CD8-positive, alpha-beta memory T cell (primary cell): Measurements from ENCODE around the gene S100A14. TPM values are rescaled to one million over a fixed set of nuclear protein-coding genes. Genes with fewer than 3 reads are reported as not detected.

Source experiments
- CTCF ChIA-PET: fragments of 350-600 bp; sonication (Branson Sonifier 250); formaldehyde crosslinking; loops from one replicate; lab custom pipeline; 2021; ENCODE audit warnings: antibody characterized with exemption; lab: Charles Lee
- POLR2A ChIA-PET: fragments of 350-600 bp; sonication (Branson Sonifier 250); formaldehyde crosslinking; loops from one replicate; lab custom pipeline; 2021; ENCODE audit warnings: antibody characterized with exemption; lab: Charles Lee
- DNase-seq, 5 donors: peaks; one replicate each; pipeline versions ENCODE4 v3.0.0 to v3.0.0-alpha.2; 2020 to 2022; ENCODE audit warnings: mixed read lengths in 1 of 5
- H3K27ac ChIP-seq: one replicate; pipeline ENCODE4 v1.7.0; 2013; ENCODE audit warnings: low read depth, mild to moderate bottlenecking, low read length, moderate library complexity
- H3K27me3 ChIP-seq: 2 replicates; pipeline ENCODE4 v1.7.0; 2013; ENCODE audit warnings: low read length, mild to moderate bottlenecking; ENCODE audit not compliant: insufficient read depth, poor library complexity, severe bottlenecking
- H3K36me3 ChIP-seq: 2 replicates; pipeline ENCODE4 v1.7.0; 2013; ENCODE audit warnings: mild to moderate bottlenecking, low read length, moderate library complexity; ENCODE audit not compliant: insufficient read depth
- H3K4me1 ChIP-seq: 2 replicates; pipeline ENCODE4 v1.7.0; 2013; ENCODE audit warnings: mild to moderate bottlenecking, low read length, moderate library complexity; ENCODE audit not compliant: insufficient read depth
- H3K4me3 ChIP-seq: 2 replicates; pipeline ENCODE4 v1.7.0; 2013; ENCODE audit warnings: mild to moderate bottlenecking, low read length
- H3K9me3 ChIP-seq: 2 replicates; pipeline ENCODE4 v1.7.0; 2013; ENCODE audit warnings: mild to moderate bottlenecking, low read length
- H3K27ac Mint-ChIP-seq, 8 donors: one replicate each; pipeline ENCODE4 v1.8.0; 2020 to 2021; ENCODE audit warnings: mixed read lengths in 8 of 8, mild to moderate bottlenecking in 6 of 8, inconsistent platforms in 3 of 8, moderate library complexity in 3 of 8
- H3K27me3 Mint-ChIP-seq, 2 donors: one replicate each; pipeline ENCODE4 v1.8.0; 2020 to 2021; ENCODE audit warnings: mixed read lengths in 2 of 2, mild to moderate bottlenecking in 1 of 2, moderate library complexity in 1 of 2
- H3K36me3 Mint-ChIP-seq, 3 donors: one replicate each; pipeline ENCODE4 v1.8.0; 2020 to 2021; ENCODE audit warnings: mixed read lengths in 3 of 3, inconsistent platforms in 1 of 3, mild to moderate bottlenecking in 1 of 3
- H3K4me1 Mint-ChIP-seq, 3 donors: one replicate each; pipeline ENCODE4 v1.8.0; 2020 to 2021; ENCODE audit warnings: mixed read lengths in 3 of 3, inconsistent platforms in 1 of 3, mild to moderate bottlenecking in 1 of 3
- H3K4me3 Mint-ChIP-seq, 7 donors: one replicate each; pipeline ENCODE4 v1.8.0; 2020 to 2021; ENCODE audit warnings: mixed read lengths in 7 of 7, mild to moderate bottlenecking in 6 of 7, moderate library complexity in 4 of 7, inconsistent platforms in 2 of 7
- H3K9me3 Mint-ChIP-seq, 5 donors: one replicate each; pipeline ENCODE4 v1.8.0; 2020 to 2022; ENCODE audit warnings: mixed read lengths in 5 of 5, mild to moderate bottlenecking in 3 of 5, moderate library complexity in 2 of 5, inconsistent platforms in 1 of 5
- polyA plus RNA-seq: library from polyadenylated mRNA; unstranded; fragments of 300-500 nt; fragmentation: Illumina TruSeq; gene quantifications from one replicate; pipeline ENCODE4 v1.2.3, GENCODE V29; 2021
- total RNA-seq, 2 experiments: library from RNA; stranded (reverse); gene quantifications; one replicate each; pipeline ENCODE4 v1.2.3, GENCODE V29; 2021

The S100A14 gene
- total and polyA plus RNA-seq, 3 experiments from 2014 or later = not detected

DNA sequence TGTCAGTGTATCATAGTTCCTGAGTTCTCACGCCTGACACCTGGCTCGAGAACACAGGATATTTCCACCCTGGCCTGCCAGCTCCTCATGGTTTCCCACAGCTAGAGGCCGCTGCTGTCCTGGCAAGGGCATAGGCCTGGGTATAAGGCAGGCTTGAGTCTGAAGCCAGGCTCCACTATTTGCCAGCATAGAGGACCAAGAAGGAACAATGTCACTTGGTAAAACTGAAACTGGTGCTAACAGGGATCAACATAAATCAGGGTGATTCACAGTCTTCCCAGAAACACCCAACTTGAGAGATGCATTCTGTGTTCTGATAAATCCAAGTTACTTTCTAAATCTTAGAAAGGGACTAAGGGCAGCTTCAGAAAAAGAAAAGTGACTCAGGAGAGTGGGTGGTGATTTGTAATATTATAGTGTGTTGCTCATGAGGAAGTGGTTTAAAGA lies 43.5 kb downstream of the S100A14 start:
- Mint-ChIP-seq H3K4me3 (no peak overlapping the region), H3K4me1 (peaks cover 11 to 17% (median 15%) of the 10 kb centered on the region in 3 donors), H3K36me3 (no peaks in the 10 kb centered on the region), H3K9me3 (no peaks in the 10 kb centered on the region), H3K27me3 (peaks cover 2 to 27% of the 10 kb centered on the region in 2 donors), H3K27ac (peak overlapping the region in 1 of 8 donors; percentile 28)
- ChIA-PET POLR2A (no interaction called here), CTCF (interaction anchor here (0.7 to 6.5 kb wide), 6 partner anchors 32 to 404 kb away, joined by 3 to 125 read pairs (median 3); partner anchors contain the start of genes DENND4B, JTB, S100A5 and S100A6)
- H3K27ac ChIP-seq = no peak overlapping the region
- DNase-seq = peak in 3 of 5 donors; percentile 6 to 59 (median 19)
- H3K27me3 ChIP-seq = no peaks in the 10 kb centered on the region
- H3K4me1 ChIP-seq = peaks cover 5% of the 10 kb centered on the region
- H3K36me3 ChIP-seq = no peaks in the 10 kb centered on the region
- no peaks in the 10 kb centered on the region for H3K9me3 ChIP-seq
- no peak overlapping the region for H3K4me3 ChIP-seq

DNA sequence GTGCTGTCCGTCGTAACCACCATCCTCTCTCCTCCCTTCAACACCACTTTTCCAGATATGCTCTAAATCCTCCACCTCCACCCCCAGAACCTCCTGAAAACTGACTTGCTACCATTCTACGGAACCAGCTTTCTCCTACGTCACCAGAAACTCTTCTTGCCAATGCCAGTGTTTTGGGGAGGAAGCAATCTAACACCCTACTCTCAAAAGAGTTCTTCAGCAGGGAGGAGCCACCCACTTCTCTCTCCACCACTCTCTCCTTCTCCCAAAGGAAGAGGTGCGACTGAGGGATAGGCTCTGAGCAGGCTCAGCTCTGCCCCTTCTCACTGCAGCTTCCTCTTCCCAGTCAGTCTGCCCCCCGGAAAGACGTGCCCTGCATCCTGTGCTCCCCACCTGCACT lies 44.4 kb downstream of the S100A14 start:
- CTCF ChIA-PET = interaction anchor here (0.7 to 6.5 kb wide), 9 partner anchors 10 to 405 kb away, joined by 3 to 125 read pairs (median 3); partner anchors contain the start of genes DENND4B, JTB and S100A6
- Mint-ChIP-seq H3K9me3 (no peaks in the 10 kb centered on the region), H3K4me3 (no peak overlapping the region)

DNA sequence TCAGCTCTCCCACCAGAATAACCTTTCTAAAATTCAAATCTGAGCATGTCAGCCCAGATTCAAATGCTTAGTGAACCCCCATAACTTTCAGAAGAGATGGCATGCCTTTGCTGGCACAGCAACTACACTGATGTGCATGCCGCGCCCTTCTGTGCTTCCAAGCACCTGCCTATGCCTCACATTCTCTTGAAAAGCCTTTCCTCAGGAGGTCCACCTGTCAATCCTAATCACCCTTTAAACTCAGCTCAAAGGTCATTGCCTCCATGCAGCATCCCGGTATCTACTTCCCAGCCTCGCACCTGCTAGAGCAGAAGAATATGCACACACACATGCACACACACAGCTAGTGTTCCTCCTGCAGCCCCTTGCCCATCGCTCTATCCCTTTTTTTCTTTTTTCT lies 45.3 kb downstream of the S100A14 start:
- H3K4me1 Mint-ChIP-seq = peaks cover 24 to 31% (median 30%) of the 10 kb centered on the region in 3 donors
- Histone ChIP-seq H3K27me3 (no peaks in the 10 kb centered on the region), H3K27ac (no peak overlapping the region), H3K9me3 (no peaks in the 10 kb centered on the region), H3K4me3 (no peak overlapping the region), H3K36me3 (no peaks in the 10 kb centered on the region), H3K4me1 (peaks cover 18% of the 10 kb centered on the region)
- ChIA-PET CTCF (interaction anchor here (0.8 to 6.5 kb wide), 8 partner anchors 9 to 75 kb away, joined by 3 to 125 read pairs (median 3); partner anchors contain the start of genes S100A4 and S100A6), POLR2A (interaction anchor here (0.6 to 0.7 kb wide), 3 partner anchors 37 to 114 kb away, joined by 4 to 7 read pairs (median 4); no protein-coding TSS in a partner anchor)
- H3K27ac Mint-ChIP-seq = no peak overlapping the region
- DNase-seq = no peak
- H3K27me3 Mint-ChIP-seq = peaks cover 1 to 19% of the 10 kb centered on the region in 2 donors
- H3K4me3 Mint-ChIP-seq = no peak overlapping the region
- H3K9me3 Mint-ChIP-seq = no peaks in the 10 kb centered on the region
- no peaks in the 10 kb centered on the region for H3K36me3 Mint-ChIP-seq

More for the DNA sequence above, 44.4 kb downstream of the S100A14 start:
- H3K4me1 ChIP-seq = peaks cover 10% of the 10 kb centered on the region
- no peak overlapping the region for H3K4me3 ChIP-seq
- peaks cover 17 to 23% (median 21%) of the 10 kb centered on the region in 3 donors for H3K4me1 Mint-ChIP-seq
- no peaks in the 10 kb centered on the region for H3K36me3 Mint-ChIP-seq
- H3K36me3 ChIP-seq = no peaks in the 10 kb centered on the region
- no peak for DNase-seq
- POLR2A ChIA-PET = interaction anchor here (0.7 kb wide), 2 partner anchors 38 to 113 kb away, joined by 4 to 7 read pairs; no protein-coding TSS in a partner anchor
- no peaks in the 10 kb centered on the region for H3K9me3 ChIP-seq
- H3K27ac ChIP-seq = no peak overlapping the region
- H3K27ac Mint-ChIP-seq = no peak overlapping the region
- no peaks in the 10 kb centered on the region for H3K27me3 ChIP-seq
- H3K27me3 Mint-ChIP-seq = peaks cover 1 to 21% of the 10 kb centered on the region in 2 donors

DNA sequence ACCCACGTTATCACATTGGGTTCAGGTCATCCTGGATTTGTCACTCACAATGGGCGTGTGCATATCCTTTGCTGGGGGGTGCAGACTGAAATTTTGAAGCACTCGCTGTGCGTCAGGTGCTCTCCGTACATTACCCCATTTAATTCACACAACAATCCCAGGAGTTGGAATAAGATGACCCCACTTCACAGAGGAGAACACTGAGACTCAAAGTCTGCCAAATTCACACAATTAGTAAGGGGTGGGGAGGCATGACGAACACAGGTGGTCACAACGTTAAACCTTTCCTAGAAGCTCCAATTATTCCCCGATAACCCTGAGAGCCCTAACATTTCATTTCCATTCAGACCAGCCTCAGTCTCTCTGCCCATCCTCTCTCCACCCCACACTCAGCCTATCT lies 46.7 kb downstream of the S100A14 start:
- Histone ChIP-seq H3K9me3 (no peaks in the 10 kb centered on the region), H3K36me3 (no peaks in the 10 kb centered on the region), H3K4me1 (peaks cover 24% of the 10 kb centered on the region), H3K27me3 (no peaks in the 10 kb centered on the region), H3K27ac (no peak overlapping the region), H3K4me3 (no peak overlapping the region)
- DNase-seq = no peak
- no peaks in the 10 kb centered on the region for H3K9me3 Mint-ChIP-seq
- peaks cover 27 to 37% (median 35%) of the 10 kb centered on the region in 3 donors for H3K4me1 Mint-ChIP-seq
- H3K27ac Mint-ChIP-seq = no peak overlapping the region
- H3K36me3 Mint-ChIP-seq = no peaks in the 10 kb centered on the region
- H3K27me3 Mint-ChIP-seq = peaks cover 1 to 19% of the 10 kb centered on the region in 2 donors
- ChIA-PET CTCF (interaction anchor here (1.0 to 6.5 kb wide), 5 partner anchors 10 to 60 kb away, joined by 3 to 125 read pairs (median 4); partner anchors contain the start of gene S100A6), POLR2A (interaction anchor here (0.6 kb wide), 1 partner anchor 34 kb away, joined by 3 read pairs; the partner anchor contains the start of gene S100A6)
- no peak overlapping the region for H3K4me3 Mint-ChIP-seq

DNA sequence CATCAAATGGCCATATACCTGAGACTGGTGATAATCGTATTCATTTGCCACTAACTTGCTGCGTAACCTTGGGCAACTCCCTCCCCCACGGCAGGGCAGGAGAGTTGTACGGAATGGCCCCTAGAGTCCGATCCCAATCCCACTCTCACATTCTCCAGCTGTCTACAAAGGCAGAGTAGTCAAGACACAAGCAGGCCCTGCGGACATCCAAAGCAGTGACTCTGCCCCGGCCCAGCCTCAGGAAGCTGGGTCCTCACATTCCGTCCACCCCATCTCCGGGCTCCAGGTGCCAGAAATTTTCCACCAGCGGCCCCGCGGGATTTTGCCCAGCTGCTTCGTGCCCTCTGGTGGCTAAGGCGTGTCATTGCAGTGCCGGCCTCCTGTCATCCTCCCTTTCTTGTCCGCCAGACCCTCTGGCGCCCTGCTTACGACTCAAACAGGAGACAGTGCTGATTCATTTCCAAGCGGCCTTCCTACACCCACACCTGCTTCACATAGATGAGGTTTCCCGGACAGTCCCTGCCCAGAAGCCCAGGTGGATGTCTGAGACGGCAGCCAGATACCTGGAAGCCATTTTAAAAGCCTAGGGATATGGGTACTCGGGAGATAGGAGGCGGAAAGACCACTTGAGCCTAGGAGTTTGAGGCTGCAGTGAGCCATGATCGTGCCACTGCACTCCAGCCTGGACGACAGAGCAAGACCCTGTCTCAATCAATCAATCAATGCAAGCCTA lies 47.6 kb downstream of the S100A14 start:
- Histone ChIP-seq H3K9me3 (no peaks in the 10 kb centered on the region), H3K36me3 (no peaks in the 10 kb centered on the region), H3K4me3 (peak overlapping the region; percentile 33), H3K27ac (no peak overlapping the region), H3K27me3 (no peaks in the 10 kb centered on the region), H3K4me1 (peaks cover 24% of the 10 kb centered on the region)
- no peaks in the 10 kb centered on the region for H3K9me3 Mint-ChIP-seq
- POLR2A ChIA-PET = interaction anchor here (0.6 to 1.7 kb wide), 4 partner anchors 33 to 226 kb away, joined by 3 to 7 read pairs (median 6); partner anchors contain the start of gene S100A6
- peaks cover 27 to 37% (median 35%) of the 10 kb centered on the region in 3 donors for H3K4me1 Mint-ChIP-seq
- CTCF ChIA-PET = interaction anchor here (0.9 to 6.5 kb wide), 16 partner anchors 9 to 72 kb away, joined by 3 to 125 read pairs (median 4); partner anchors contain the start of genes CHTOP, S100A4, S100A5 and S100A6
- H3K36me3 Mint-ChIP-seq = no peaks in the 10 kb centered on the region
- H3K4me3 Mint-ChIP-seq = peak overlapping the region in 6 of 7 donors; percentile 65 to 78 (median 71)
- peak; percentile 71 to 85 (median 73) for DNase-seq
- peaks cover 1 to 19% of the 10 kb centered on the region in 2 donors for H3K27me3 Mint-ChIP-seq
- peak overlapping the region in 7 of 8 donors; percentile 6 to 86 (median 47) for H3K27ac Mint-ChIP-seq

DNA sequence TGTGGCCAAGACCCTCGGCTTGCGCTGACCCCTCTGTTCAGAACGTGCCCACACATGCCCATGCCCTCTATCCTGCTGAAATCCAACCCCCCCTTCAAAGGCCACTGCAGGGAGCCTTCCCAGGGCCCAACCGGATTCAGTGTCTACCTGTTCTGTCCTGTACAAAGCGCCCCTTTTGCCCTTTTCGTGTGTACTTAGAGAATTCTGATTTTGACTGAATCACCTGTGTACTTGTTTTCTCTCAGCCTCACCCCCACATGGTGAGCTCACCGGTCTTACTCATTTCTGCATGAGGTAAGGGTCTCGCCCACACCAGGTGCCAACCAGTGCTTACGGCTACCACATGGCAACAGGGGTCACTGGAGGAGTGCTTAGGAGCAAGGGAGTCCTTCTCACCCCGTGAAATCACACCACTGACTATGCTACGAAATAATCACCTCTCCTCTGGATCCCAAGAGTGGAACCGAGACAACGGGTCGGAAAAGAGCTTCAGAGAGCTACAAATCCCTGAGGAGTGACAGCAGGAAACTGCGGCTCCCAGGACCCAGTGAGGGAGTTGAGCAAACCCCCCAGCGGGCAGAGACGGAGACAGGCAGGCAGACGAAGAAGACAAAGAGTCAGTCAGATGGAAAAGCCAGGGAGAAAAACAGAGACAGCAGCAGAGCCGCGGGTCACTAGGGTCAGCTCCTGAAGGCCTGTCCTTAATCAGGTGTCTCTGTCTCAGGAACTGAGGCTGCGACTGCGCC lies 48.3 kb downstream of the S100A14 start:
- H3K4me3 ChIP-seq = no peak overlapping the region
- Mint-ChIP-seq H3K27ac (peak overlapping the region in 5 of 8 donors; percentile 17 to 86 (median 78)), H3K9me3 (no peaks in the 10 kb centered on the region), H3K36me3 (no peaks in the 10 kb centered on the region), H3K27me3 (peaks cover 1 to 19% of the 10 kb centered on the region in 2 donors), H3K4me1 (peaks cover 27 to 37% (median 35%) of the 10 kb centered on the region in 3 donors), H3K4me3 (peak overlapping the region in 4 of 7 donors; percentile 15 to 69 (median 58))
- no peaks in the 10 kb centered on the region for H3K36me3 ChIP-seq
- POLR2A ChIA-PET = interaction anchor here (0.9 to 1.7 kb wide), 3 partner anchors 32 to 58 kb away, joined by 3 to 6 read pairs (median 5); partner anchors contain the start of gene S100A6
- no peak overlapping the region for H3K27ac ChIP-seq
- CTCF ChIA-PET = interaction anchor here (0.9 to 6.5 kb wide), 16 partner anchors 8 to 72 kb away, joined by 3 to 125 read pairs (median 4); partner anchors contain the start of genes CHTOP, S100A4, S100A5 and S100A6
- no peaks in the 10 kb centered on the region for H3K9me3 ChIP-seq
- peaks cover 24% of the 10 kb centered on the region for H3K4me1 ChIP-seq
- H3K27me3 ChIP-seq = no peaks in the 10 kb centered on the region
- no peak for DNase-seq
